K562 (cell line): Measurements from ENCODE around the gene MANF.

ENCODE experiments used
- RAD21 ChIP-seq, 2 experiments: fragments of 250-450 bp in 1 of 2; fragments of 450-650 bp in 1 of 2; sonication (Bioruptor Pico) in 1 of 2; formaldehyde crosslinking in 1 of 2; IDR thresholded peaks in 1 of 2; conservative IDR thresholded peaks in 1 of 2; 2 replicates each; pipeline versions ENCODE4 v1.4.0 to v1.8.0; 2020 to 2022; ENCODE audit warnings: mild to moderate bottlenecking in 2 of 2, moderate library complexity in 1 of 2
- ZNF24 ChIP-seq: fragments of 450-650 bp; IDR thresholded peaks from 2 replicates; pipeline ENCODE4 v1.6.1; 2016
- TF ChIP-seq, protein P1 (sequence below), 3 experiments: IDR thresholded peaks in 2 of 3; conservative IDR thresholded peaks in 1 of 3; 2 replicates each; pipeline ENCODE4 v1.5.1; 2011 to 2012; ENCODE audit warnings: low read length in 3 of 3, mild to moderate bottlenecking in 3 of 3, control low read depth in 2 of 3, improper control_type of control experiment in 1 of 3, inconsistent platforms in 1 of 3, low read depth in 1 of 3, mixed read lengths in 1 of 3, moderate library complexity in 1 of 3; ENCODE audit not compliant: insufficient read depth in 2 of 3

DNA sequence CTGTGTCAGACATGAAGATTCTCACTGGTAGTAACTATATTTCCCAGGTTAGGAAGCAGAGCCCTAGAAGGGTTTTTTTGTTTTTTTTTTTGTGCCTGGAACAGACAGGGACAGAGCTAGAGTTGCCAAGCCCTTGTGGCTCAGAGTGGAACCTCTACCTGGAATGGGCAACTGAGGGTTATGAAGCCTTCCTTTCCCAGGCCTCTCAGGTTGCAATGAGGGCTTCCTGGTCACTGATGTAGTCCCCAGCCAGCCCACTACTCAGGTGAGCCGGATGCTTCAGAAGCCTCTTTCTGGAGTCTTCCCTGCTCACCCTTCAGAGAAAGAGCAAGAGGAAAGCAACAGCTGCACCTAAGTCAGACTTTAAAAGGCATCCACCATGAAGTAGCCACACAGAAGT is 48.8 kb upstream of the MANF start:
- TF ChIP-seq, protein P1, sequence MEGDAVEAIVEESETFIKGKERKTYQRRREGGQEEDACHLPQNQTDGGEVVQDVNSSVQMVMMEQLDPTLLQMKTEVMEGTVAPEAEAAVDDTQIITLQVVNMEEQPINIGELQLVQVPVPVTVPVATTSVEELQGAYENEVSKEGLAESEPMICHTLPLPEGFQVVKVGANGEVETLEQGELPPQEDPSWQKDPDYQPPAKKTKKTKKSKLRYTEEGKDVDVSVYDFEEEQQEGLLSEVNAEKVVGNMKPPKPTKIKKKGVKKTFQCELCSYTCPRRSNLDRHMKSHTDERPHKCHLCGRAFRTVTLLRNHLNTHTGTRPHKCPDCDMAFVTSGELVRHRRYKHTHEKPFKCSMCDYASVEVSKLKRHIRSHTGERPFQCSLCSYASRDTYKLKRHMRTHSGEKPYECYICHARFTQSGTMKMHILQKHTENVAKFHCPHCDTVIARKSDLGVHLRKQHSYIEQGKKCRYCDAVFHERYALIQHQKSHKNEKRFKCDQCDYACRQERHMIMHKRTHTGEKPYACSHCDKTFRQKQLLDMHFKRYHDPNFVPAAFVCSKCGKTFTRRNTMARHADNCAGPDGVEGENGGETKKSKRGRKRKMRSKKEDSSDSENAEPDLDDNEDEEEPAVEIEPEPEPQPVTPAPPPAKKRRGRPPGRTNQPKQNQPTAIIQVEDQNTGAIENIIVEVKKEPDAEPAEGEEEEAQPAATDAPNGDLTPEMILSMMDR (IDR thresholded peaks at IDR 0.05 in 2 of 3, conservative IDR thresholded peaks at IDR 0.05 in 1 of 3; ENCODE audit: insufficient read depth in 2 of 3, low read depth in 1 of 3, low read length in 3 of 3), result no peak
- TF ChIP-seq ZNF24 (no peak), RAD21 (CRISPR knock-in tag; conservative IDR thresholded peaks at IDR 0.05 in 1 of 2, IDR thresholded peaks at IDR 0.05 in 1 of 2) (no peak)
